ENCODE data around the gene TCL1A. TPM values are rescaled to one million over a fixed set of nuclear protein-coding genes. Genes with fewer than 3 reads are reported as not detected.

The TCL1A gene
- total RNA-seq, 1 experiment from 2014 or later: not detected

- H3K4me1 Mint-ChIP-seq (ENCODE audit: low read depth, unreplicated experiment): no peaks in the 10 kb centered on the region
- no peak overlapping the region for H3K4me3 Mint-ChIP-seq (ENCODE audit: low read depth, unreplicated experiment)
- no peak for TF ChIP-seq CTCF (IDR thresholded peaks at IDR 0.05; ENCODE audit: unreplicated experiment)
- H3K27ac Mint-ChIP-seq (ENCODE audit: unreplicated experiment): no peak overlapping the region
- no TSS peak for BruUV-seq (replicated peaks)
- CTCF ChIA-PET: no interaction called here
- intact Hi-C loops (cut with micrococcal nuclease; ENCODE audit: unreplicated experiment): no loop called here
- no peaks in the 10 kb centered on the region for H3K9me3 Mint-ChIP-seq (ENCODE audit: low read depth, unreplicated experiment)
- H3K36me3 Mint-ChIP-seq (ENCODE audit: insufficient read depth, unreplicated experiment): no peaks in the 10 kb centered on the region
- no peak for DNase-seq
- H3K27me3 Mint-ChIP-seq (ENCODE audit: unreplicated experiment): peaks cover 93% of the 10 kb centered on the region
These were observed 12.1 kb downstream of the TCL1A start for GRCh38 chr14:95701846-95702221.

- Mint-ChIP-seq H3K27ac (ENCODE audit: unreplicated experiment) (no peak overlapping the region), H3K36me3 (ENCODE audit: insufficient read depth, unreplicated experiment) (no peaks in the 10 kb centered on the region), H3K9me3 (ENCODE audit: low read depth, unreplicated experiment) (no peaks in the 10 kb centered on the region), H3K27me3 (ENCODE audit: unreplicated experiment) (peaks cover 94% of the 10 kb centered on the region), H3K4me3 (ENCODE audit: low read depth, unreplicated experiment) (no peak overlapping the region), H3K4me1 (ENCODE audit: low read depth, unreplicated experiment) (no peaks in the 10 kb centered on the region)
- no peak for TF ChIP-seq CTCF (IDR thresholded peaks at IDR 0.05; ENCODE audit: unreplicated experiment)
- DNase-seq: no peak
- intact Hi-C loops (cut with micrococcal nuclease; ENCODE audit: unreplicated experiment): no loop called here
- CTCF ChIA-PET: no interaction called here
- BruUV-seq (replicated peaks): no TSS peak
These were observed 13.5 kb downstream of the TCL1A start for GRCh38 chr14:95700221-95700976.

GRCh38 chr14:95699412-95699811 is 14.5 kb downstream of the TCL1A start:
- Mint-ChIP-seq H3K4me1 (ENCODE audit: low read depth, unreplicated experiment) (no peaks in the 10 kb centered on the region), H3K36me3 (ENCODE audit: insufficient read depth, unreplicated experiment) (no peaks in the 10 kb centered on the region), H3K4me3 (ENCODE audit: low read depth, unreplicated experiment) (no peak overlapping the region), H3K27me3 (ENCODE audit: unreplicated experiment) (peaks cover 84% of the 10 kb centered on the region), H3K27ac (ENCODE audit: unreplicated experiment) (no peak overlapping the region), H3K9me3 (ENCODE audit: low read depth, unreplicated experiment) (no peaks in the 10 kb centered on the region)
- CTCF ChIA-PET: interaction anchor here (1.2 kb wide), 1 partner anchor 76 kb away, joined by 5 read pairs; no protein-coding TSS in a partner anchor
- intact Hi-C loops (cut with micrococcal nuclease; ENCODE audit: unreplicated experiment): no loop called here
- no peak for TF ChIP-seq CTCF (IDR thresholded peaks at IDR 0.05; ENCODE audit: unreplicated experiment)
- no TSS peak for BruUV-seq (replicated peaks)
- DNase-seq: no peak

GRCh38 chr14:95698287-95698686 is 15.6 kb downstream of the TCL1A start:
- TF ChIP-seq CTCF (IDR thresholded peaks at IDR 0.05; ENCODE audit: unreplicated experiment): no peak
- intact Hi-C loops (cut with micrococcal nuclease; ENCODE audit: unreplicated experiment): no loop called here
- no peak for DNase-seq
- no peaks in the 10 kb centered on the region for H3K36me3 Mint-ChIP-seq (ENCODE audit: insufficient read depth, unreplicated experiment)
- no peak overlapping the region for H3K27ac Mint-ChIP-seq (ENCODE audit: unreplicated experiment)
- H3K27me3 Mint-ChIP-seq (ENCODE audit: unreplicated experiment): peaks cover 75% of the 10 kb centered on the region
- CTCF ChIA-PET: interaction anchor here (1.2 kb wide), 1 partner anchor 77 kb away, joined by 5 read pairs; no protein-coding TSS in a partner anchor
- BruUV-seq (replicated peaks): no TSS peak
- H3K4me1 Mint-ChIP-seq (ENCODE audit: low read depth, unreplicated experiment): no peaks in the 10 kb centered on the region
- no peaks in the 10 kb centered on the region for H3K9me3 Mint-ChIP-seq (ENCODE audit: low read depth, unreplicated experiment)
- no peak overlapping the region for H3K4me3 Mint-ChIP-seq (ENCODE audit: low read depth, unreplicated experiment)
